NT2/D1 (cell line): ENCODE results near the gene TMEM114.
"Not testable (repeated sequence)": the region's sequence is repeated elsewhere in the genome, so short reads cannot be mapped to it uniquely, and the experiment has no call there.

Experiments used
- DNase-seq: peaks from one replicate; pipeline ENCODE4 v3.0.0-alpha.2; 2011; ENCODE audit warnings: low read depth, low spot score
- H3K27me3 ChIP-seq: 2 replicates; pipeline ENCODE4 v1.6.0; 2011; ENCODE audit warnings: mild to moderate bottlenecking; ENCODE audit not compliant: insufficient read length, insufficient read depth
- H3K36me3 ChIP-seq: 2 replicates; pipeline ENCODE4 v1.6.1; 2011; ENCODE audit warnings: mild to moderate bottlenecking, low read length, mixed read lengths; ENCODE audit not compliant: insufficient read depth, insufficient read length
- H3K4me1 ChIP-seq: 2 replicates; pipeline ENCODE4 v1.5.1; 2011; ENCODE audit not compliant: insufficient read depth, insufficient read length
- H3K4me3 ChIP-seq: 2 replicates; pipeline ENCODE4 v1.5.1; 2011; ENCODE audit warnings: low read depth; ENCODE audit not compliant: insufficient read length
- H3K9ac ChIP-seq: 2 replicates; pipeline ENCODE4 v1.6.0; 2011; ENCODE audit warnings: low read depth; ENCODE audit not compliant: insufficient read length
- H3K9me3 ChIP-seq: 2 replicates; pipeline ENCODE4 v1.5.1; 2011; ENCODE audit warnings: mild to moderate bottlenecking, low read length; ENCODE audit not compliant: insufficient read depth
- SUZ12 ChIP-seq: IDR thresholded peaks from 2 replicates; pipeline ENCODE4 v1.6.1; 2011; ENCODE audit not compliant: insufficient read length, insufficient read depth; ENCODE audit errors: extremely low read depth
- YY1 ChIP-seq: IDR thresholded peaks from 2 replicates; pipeline ENCODE4 v1.6.1; 2011; ENCODE audit not compliant: insufficient read length, insufficient read depth
- ZNF274 ChIP-seq: IDR thresholded peaks from 2 replicates; pipeline ENCODE4 v1.6.1; 2011; ENCODE audit warnings: mild to moderate bottlenecking, low read depth, low read length

TMEM114 gene

GRCh38 chr16:8572919-8573724, 17.2 kb downstream of the TMEM114 start:
- Histone ChIP-seq H3K36me3 (no peaks in the 10 kb centered on the region), H3K27me3 (no peaks in the 10 kb centered on the region), H3K4me1 (peaks cover 8% of the 10 kb centered on the region), H3K9me3 (no peaks in the 10 kb centered on the region), H3K9ac (no peak overlapping the region), H3K4me3 (no peak overlapping the region)
- TF ChIP-seq ZNF274, result no peak
- TF ChIP-seq SUZ12, result no peak
- TF ChIP-seq YY1, result no peak
- DNase-seq, result no peak

GRCh38 chr16:8572063-8572918, 18.0 kb downstream of the TMEM114 start:
- H3K36me3 ChIP-seq, result no peaks in the 10 kb centered on the region
- H3K27me3 ChIP-seq, result no peaks in the 10 kb centered on the region
- H3K4me3 ChIP-seq, result no peak overlapping the region
- no peak for DNase-seq
- no peaks in the 10 kb centered on the region for H3K9me3 ChIP-seq
- TF ChIP-seq SUZ12, result no peak
- no peak for TF ChIP-seq ZNF274
- TF ChIP-seq YY1, result no peak
- peaks cover 8% of the 10 kb centered on the region for H3K4me1 ChIP-seq
- no peak overlapping the region for H3K9ac ChIP-seq

DNA sequence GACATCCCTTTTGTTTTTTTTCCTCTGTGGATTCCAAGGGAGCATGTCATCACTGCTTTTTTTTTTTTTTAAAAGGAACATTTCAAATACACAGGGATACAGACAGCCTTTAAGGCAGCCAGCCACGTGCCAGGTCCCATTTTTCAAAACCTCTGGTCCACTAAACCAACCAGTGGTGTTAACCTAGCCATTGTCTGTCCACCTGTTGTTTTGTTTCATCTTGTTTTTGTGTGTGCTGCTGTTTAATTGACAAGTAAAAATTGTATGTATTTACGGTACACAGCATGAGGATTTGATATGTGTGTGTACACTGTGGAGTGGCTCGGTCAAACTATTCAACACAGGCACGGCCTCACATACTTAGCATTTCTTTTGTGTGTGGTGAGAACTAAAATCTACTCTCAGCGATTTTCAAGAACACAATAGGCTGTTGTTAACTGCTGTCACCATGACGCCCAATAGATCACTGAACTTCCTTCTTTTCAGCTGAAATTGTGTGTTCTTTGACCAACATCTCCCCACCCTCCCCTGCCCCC, 19.2 kb downstream of the TMEM114 start:
- peaks cover 4% of the 10 kb centered on the region for H3K27me3 ChIP-seq
- H3K36me3 ChIP-seq, result no peaks in the 10 kb centered on the region
- DNase-seq, result peak; percentile 63
- H3K9me3 ChIP-seq, result no peaks in the 10 kb centered on the region
- TF ChIP-seq ZNF274 (no peak), YY1 (no peak), SUZ12 (no peak)
- H3K4me3 ChIP-seq, result no peak overlapping the region
- no peak overlapping the region for H3K9ac ChIP-seq
- H3K4me1 ChIP-seq, result peaks cover 8% of the 10 kb centered on the region

DNA sequence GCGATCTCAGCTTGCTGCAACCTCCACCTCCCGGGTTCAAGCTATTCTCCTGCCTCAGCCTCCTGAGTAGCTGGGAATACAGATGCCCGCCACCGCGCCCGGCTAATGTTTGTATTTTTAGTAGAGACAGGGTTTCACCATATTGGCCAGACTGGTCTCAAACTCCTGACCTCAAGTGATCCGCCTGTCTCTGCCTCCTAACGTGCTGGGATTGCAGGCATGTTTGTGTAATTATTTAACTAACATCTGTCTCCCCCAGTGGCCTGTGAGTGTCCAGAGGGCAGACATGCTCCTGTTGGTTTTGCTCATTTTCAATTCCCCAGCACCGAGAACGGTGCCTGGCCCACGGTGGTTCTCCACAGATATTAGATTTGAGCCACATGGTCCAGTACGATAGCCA, 19.9 kb downstream of the TMEM114 start:
- not testable (repeated sequence) for H3K4me1 ChIP-seq, H3K9me3 ChIP-seq, H3K4me3 ChIP-seq, H3K36me3 ChIP-seq, H3K27me3 ChIP-seq, DNase-seq, H3K9ac ChIP-seq

DNA sequence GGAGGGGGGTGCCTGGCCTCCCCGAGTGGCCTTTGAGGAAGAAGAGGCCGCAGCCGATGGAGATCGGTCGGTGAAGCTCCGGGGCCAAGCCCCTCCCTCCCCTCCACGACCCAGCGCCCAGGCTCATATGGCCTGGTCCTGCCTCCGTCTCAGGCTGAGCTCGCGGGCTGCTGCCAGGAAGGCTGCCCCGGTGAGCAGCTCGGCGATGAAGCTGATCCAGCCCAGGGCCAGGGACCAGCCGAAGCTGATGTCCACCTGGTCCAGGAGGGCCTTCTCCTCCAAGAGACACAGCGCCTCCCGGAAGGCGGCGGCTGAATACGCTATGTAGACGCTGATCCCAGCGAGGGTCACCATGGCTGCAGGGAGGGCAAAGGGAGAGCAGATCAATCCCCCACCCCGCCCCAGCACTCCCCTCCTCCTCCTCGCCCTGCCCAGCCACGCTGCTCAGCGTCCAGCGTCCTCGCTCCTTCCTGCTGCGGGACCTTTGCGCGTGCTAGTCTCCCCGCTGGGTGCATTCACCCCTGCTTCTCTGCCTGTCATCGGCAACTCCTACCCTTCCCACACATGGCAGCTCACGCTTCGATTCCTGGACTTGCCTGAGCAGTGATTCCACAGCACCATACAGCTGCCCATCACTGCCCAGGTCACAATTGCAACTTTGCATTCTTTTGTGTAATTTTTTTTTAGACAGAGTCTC, 20.5 kb downstream of the TMEM114 start:
- no peak for DNase-seq
- Histone ChIP-seq H3K36me3 (no peaks in the 10 kb centered on the region), H3K4me3 (no peak overlapping the region), H3K27me3 (peaks cover 4% of the 10 kb centered on the region), H3K4me1 (peaks cover 8% of the 10 kb centered on the region), H3K9ac (no peak overlapping the region), H3K9me3 (no peaks in the 10 kb centered on the region)
- TF ChIP-seq ZNF274 (no peak), SUZ12 (no peak), YY1 (no peak)

- DNase-seq, result no peak
- peaks cover 8% of the 10 kb centered on the region for H3K4me1 ChIP-seq
- no peaks in the 10 kb centered on the region for H3K36me3 ChIP-seq
- no peak overlapping the region for H3K9ac ChIP-seq
- H3K9me3 ChIP-seq, result no peaks in the 10 kb centered on the region
- TF ChIP-seq YY1, result no peak
- TF ChIP-seq SUZ12, result no peak
- no peak for TF ChIP-seq ZNF274
- peaks cover 4% of the 10 kb centered on the region for H3K27me3 ChIP-seq
- H3K4me3 ChIP-seq, result no peak overlapping the region
Observed at GRCh38 chr16:8568231-8568617, 22.1 kb downstream of the TMEM114 start.
